SW 1271 (cell line): ENCODE data around the gene KCNN3.
A peak's percentile ranks its signal among the peaks of the same experiment; 100 is the strongest.

Experiments
- DNase-seq, 2 experiments: peaks; one replicate each; lab custom pipeline; 2025; lab: John Stamatoyannopoulos, UW

KCNN3 gene

GRCh38 chr1:154840269-154841176 is 29.6 kb downstream of the KCNN3 start:
- no peak for DNase-seq

DNA sequence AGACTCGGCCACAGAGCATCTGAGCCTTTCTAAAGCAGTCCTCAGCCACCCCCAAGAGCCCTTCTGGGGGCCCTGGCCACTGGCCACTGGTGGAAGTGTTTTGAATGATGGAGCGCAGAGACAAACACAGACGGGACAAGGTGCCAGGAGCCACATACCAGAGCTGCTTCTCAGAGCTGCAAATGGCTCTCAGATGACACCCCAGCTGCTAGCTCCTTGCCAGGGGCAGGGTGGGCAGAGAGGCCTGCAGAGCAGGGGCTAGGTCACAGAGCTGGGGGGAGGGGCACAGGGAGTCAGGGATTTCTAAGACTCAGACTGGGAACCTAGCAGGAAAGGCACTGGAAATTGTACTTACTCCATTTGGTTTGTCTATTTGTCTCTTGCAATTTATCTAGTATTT is 30.4 kb downstream of the KCNN3 start:
- no peak for DNase-seq

GRCh38 chr1:154838988-154839387 is 31.1 kb downstream of the KCNN3 start:
- DNase-seq = no peak

GRCh38 chr1:154838461-154838860 is 31.6 kb downstream of the KCNN3 start:
- DNase-seq = no peak

DNA sequence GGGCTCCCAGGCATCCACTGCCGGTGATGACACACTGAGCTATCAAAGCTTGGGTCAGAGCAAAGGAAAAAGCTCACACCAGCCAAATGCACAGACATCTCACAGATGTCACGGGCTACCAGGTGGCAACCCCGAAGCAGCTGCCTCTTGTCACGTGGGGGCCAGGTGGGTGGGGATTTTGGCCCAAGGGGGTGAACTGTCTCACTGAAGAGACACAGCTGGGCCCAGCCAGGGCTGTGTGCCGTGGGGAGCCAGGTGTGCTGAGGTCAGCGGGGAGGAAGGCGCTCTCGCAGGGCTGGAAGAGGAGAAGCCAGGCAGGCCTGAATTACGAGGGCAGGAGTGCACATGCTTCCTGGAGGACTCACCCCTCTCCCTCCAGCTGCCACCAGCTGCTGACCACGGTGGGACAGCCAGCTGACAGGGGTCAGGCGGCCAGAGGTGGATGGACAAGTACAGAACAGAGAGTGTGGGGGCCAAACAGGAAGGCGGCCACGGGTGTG is 32.4 kb downstream of the KCNN3 start:
- no peak for DNase-seq

GRCh38 chr1:154837034-154837671 is 32.9 kb downstream of the KCNN3 start:
- no peak for DNase-seq

- DNase-seq = no peak
Observed at GRCh38 chr1:154835531-154836324, 34.4 kb downstream of the KCNN3 start.

- no peak for DNase-seq
Observed at GRCh38 chr1:154833841-154834240, 36.2 kb downstream of the KCNN3 start.

DNA sequence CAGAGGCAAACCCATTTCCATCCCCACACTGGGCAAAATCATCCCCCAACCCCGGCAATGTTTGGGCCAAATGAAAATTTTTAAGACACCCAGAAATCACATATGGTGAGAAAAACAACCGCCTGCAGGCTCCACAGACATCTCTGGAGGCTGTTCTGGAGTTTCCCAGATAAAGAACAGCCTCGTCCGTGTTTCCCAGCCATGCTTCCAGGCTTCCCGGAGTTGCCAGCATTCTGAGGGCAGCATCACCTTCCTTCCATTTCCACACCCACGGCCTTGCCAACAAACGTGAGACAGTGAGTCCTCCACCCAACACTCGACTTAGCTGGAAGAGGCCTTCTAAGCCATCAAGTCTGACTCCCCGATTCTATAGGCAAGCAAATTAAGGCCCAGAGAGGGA is 36.9 kb downstream of the KCNN3 start:
- DNase-seq = no peak

- no peak for DNase-seq
Observed at GRCh38 chr1:154832384-154832783, 37.7 kb downstream of the KCNN3 start.

DNA sequence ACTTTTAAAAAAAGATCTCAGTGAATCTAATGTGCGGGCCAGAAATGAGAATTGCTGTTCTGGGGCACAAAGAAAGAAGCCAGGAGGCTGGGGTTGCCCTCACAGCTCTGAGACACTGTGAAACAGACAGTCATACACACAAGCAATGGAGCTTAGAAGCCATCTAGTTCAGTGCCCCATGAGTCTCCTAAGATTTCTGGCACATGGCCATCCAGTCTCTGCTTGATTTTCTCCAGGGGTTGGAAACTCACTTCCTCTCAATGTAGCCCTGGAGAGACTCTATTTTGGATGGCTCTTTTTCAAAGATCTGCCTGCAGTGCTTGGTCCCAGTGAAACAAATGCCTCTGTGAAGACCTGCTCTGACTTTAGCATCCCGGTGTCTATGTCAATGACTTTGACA is 38.6 kb downstream of the KCNN3 start:
- DNase-seq = no peak

- DNase-seq = no peak
Observed at GRCh38 chr1:154829062-154829461, 41.0 kb downstream of the KCNN3 start.

DNA sequence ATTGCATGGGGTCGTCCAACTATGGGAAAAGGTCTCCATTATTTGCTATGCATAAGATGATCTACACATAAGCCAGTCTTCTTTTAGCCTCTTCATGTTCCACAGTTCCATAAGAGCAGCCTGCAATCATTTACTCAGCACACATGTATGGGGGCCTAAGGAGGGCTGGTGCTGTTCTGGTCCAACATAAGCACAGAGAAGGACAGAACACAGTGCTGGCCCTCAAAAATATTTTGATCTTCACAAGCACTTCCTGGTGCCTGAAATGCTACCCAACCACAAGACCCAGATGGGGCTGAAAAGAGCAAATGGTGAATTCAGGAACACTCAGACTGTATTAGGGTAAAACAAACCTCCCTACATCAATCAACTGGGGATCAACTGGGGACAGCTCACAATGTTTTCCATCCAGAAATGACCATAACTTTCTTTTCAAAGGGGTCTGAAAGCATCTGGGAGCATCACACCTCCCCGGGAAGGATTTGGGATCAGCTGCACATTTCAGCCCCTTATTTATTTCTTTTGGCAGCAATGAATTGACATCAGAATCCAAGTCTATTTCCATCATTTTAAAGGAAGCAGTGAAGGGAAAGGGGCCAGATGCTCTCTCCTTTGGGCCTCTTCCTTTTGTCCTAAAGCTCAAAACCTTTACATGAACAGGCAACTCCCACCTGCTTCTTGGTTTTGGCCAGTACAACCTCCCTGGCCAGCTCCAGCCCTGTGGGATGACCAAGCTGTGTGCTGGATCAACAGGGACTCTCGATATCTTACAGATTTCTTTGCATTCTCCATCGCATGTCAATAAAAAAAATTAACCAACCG is 45.7 kb downstream of the KCNN3 start:
- DNase-seq = no peak

- DNase-seq = no peak
Observed at GRCh38 chr1:154822717-154823116, 47.4 kb downstream of the KCNN3 start.

- no peak for DNase-seq
Observed at GRCh38 chr1:154822233-154822632, 47.8 kb downstream of the KCNN3 start.

DNA sequence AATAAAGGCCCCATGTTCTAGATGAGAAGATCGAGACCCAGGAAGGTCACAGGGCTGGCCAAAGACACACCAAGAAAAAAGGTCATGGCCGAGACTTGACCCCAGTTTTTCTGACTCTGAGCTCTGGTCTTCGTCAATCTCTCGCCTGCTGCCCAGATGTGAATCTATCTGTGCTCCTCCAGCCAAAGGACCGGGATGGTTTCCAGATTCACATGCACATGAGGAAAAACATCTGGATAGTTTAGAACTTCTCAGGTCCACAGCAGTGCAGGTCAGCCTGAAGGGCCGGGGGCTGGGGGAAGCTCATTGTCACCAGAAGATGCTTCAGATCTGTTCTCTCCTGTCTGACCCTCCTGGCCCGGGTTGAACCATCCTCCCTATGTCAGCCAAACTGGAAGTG is 49.0 kb downstream of the KCNN3 start:
- no peak for DNase-seq

DNA sequence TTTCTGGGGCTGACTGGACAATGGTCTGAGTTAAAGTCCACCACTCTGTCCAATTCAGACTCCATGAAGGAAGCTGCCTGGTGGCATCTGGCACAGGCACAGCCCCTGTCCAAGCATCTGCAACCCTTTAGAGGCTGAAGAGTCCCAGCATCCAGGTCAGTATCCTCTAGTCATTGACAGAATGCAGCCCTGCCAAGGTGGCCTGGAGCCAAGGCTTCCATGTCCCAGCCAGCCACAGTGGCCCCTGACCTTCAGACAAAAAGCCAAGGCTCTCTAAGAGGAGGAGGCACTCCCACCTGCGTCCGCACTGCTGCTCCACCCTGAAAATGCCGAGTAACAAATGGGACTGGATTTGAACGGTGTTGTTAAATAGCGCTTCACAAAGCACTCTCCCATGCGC is 49.4 kb downstream of the KCNN3 start:
- no peak for DNase-seq

DNA sequence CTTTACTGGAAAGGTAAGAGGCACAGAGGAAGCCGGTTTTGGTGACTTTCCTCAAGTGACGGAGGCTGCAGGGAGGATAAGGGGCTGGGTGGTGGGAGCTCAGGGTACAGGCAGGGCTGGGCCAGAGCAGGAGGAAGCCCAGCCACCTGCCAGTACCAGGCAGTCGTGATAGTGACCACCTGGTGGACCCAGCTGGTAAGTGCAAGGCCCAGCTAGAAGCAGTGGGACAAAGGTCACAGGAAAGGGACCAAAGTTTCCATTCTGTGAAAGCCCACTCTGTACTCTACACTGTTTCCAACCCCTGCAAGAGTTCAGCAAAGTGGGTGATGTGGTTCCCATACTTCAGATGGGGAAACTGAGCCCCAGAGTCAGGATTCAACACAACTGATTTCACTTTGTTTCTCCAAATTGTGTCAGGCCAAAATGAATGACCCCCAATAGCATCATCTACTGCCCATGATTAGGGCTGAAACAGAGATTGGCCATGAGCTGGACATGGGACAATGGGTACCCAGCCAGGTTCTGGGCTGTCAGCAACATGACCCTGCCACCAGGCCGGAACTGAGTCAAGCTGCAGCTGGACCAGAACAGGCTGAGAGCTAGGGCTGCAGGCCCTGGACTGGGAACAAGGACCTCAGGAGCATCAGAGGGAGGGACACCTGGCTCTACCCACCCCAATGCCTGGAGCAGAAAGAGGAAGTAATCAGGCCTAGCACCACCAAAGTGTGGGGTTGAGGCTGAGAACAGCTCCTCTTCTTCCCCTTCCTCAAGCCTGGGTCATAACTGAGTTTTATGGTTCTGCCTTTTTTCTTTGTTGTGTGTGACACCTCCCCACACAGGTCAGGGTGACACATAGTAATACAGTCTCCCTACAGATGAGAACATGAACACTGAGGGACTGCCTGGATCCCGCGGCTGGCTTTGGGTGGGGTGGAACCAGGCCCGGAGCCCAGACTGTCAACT is 50.2 kb downstream of the KCNN3 start:
- peak in 1 of 2 experiments; percentile 2 for DNase-seq

- DNase-seq = no peak
Observed at GRCh38 chr1:154818911-154819310, 51.2 kb downstream of the KCNN3 start.

GRCh38 chr1:154816937-154817336 is 53.1 kb downstream of the KCNN3 start:
- DNase-seq = no peak
